HG02759 (cell line): ENCODE measurements around the gene CCDC148.
"Not testable (repeated sequence)": the region's sequence is repeated elsewhere in the genome, so short reads cannot be mapped to it uniquely, and the experiment has no call there.

Source experiments
- ATAC-seq: cut with Tn5 transposase; IDR thresholded peaks from one replicate; pipeline ENCODE4 v1.9.1; 2021; ENCODE audit warnings: mild to moderate bottlenecking, moderate library complexity; ENCODE audit not compliant: unreplicated experiment

Gene CCDC148

GRCh38 chr2:158443606-158444005 is 12.9 kb downstream of the CCDC148 start:
- no peak for ATAC-seq

DNA sequence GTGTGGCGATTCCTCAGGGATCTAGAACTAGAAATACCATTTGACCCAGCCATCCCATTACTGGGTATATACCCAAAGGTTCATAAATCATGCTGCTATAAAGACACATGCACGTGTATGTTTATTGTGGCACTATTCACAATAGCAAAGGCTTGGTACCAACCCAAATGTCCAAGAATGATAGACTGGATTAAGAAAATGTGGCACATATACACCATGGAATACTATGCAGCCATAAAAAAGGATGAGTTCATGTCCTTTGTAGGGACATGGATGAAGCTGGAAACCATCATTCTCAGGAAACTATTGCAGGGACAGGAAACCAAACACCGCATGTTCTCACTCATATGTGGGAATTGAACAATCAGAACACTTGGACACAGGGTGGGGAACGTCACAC is 17.5 kb downstream of the CCDC148 start:
- ATAC-seq: not testable (repeated sequence)

- not testable (repeated sequence) for ATAC-seq
These were observed 22.8 kb downstream of the CCDC148 start for GRCh38 chr2:158433716-158434115.

- no peak for ATAC-seq
These were observed 24.4 kb downstream of the CCDC148 start for GRCh38 chr2:158432117-158432516.

GRCh38 chr2:158414538-158414937 is 42.0 kb downstream of the CCDC148 start:
- ATAC-seq: no peak

DNA sequence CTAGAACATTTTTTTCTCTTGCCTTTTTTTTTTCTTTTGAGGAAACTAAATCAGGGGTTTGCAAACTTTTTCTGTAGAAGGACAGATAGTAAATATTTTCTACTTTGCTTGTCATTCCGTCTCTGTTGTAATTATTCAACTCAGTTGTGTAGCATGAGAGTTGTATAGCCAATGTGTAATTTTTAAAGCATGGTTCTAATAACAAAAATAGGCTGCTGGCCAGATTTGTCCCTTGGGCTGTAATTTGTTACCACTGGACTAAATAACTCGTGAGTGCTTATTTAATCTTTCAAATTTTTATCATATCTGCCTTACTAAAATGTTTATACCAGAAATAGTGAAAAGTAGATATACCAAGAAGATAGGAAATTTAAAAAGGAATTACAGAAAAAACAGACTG is 43.0 kb downstream of the CCDC148 start:
- ATAC-seq: no peak

GRCh38 chr2:158412206-158412605 is 44.3 kb downstream of the CCDC148 start:
- no peak for ATAC-seq

GRCh38 chr2:158411748-158412147 is 44.8 kb downstream of the CCDC148 start:
- ATAC-seq: no peak

DNA sequence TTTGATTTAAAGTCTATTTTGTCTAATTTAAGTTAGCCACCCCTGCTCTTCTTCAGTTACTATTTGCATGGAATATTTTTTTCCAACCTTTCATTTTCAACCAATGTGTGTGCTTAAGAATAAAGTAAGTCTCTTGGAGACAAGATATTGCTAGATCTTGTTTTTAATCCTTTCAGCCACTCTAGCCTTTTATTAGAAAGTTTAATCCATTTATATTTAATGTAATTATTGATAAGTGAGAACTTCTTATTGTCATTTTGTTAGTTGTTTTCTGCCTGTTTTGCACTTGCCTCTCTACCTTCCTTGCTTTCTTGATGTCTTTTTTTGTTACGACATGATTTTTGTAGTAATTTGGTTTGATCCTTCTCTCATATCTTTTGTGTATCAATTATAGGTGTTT is 46.4 kb downstream of the CCDC148 start:
- no peak for ATAC-seq

GRCh38 chr2:158407031-158407430 is 49.5 kb downstream of the CCDC148 start:
- no peak for ATAC-seq

GRCh38 chr2:158405341-158405740 is 51.2 kb downstream of the CCDC148 start:
- no peak for ATAC-seq

GRCh38 chr2:158403237-158403636 is 53.3 kb downstream of the CCDC148 start:
- no peak for ATAC-seq

- no peak for ATAC-seq
These were observed 53.9 kb downstream of the CCDC148 start for GRCh38 chr2:158402665-158403064.

- ATAC-seq: no peak
These were observed 61.4 kb downstream of the CCDC148 start for GRCh38 chr2:158395166-158395565.

GRCh38 chr2:158394453-158394852 is 62.1 kb downstream of the CCDC148 start:
- ATAC-seq: no peak

GRCh38 chr2:158393886-158394285 is 62.7 kb downstream of the CCDC148 start:
- ATAC-seq: no peak

- no peak for ATAC-seq
These were observed 63.9 kb downstream of the CCDC148 start for GRCh38 chr2:158392687-158393086.

GRCh38 chr2:158391876-158392275 is 64.7 kb downstream of the CCDC148 start:
- no peak for ATAC-seq

DNA sequence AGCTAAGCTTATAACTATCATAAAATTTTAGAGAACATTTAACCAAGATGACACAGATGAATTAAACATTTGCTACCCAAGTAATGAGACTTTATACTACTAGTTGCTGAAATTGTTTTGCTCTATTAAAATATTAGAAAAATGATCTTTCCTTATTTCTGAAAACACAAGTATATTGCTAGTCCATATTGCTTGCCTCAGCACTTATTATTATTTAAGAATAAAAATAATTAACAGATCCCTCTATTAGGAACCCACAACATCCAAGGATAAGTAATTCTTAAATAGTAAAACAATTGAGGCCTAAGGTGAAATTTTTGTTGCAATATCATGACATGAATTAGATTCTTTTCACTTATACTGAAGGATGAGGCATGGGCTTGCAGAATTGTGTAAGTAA is 65.2 kb downstream of the CCDC148 start:
- no peak for ATAC-seq

DNA sequence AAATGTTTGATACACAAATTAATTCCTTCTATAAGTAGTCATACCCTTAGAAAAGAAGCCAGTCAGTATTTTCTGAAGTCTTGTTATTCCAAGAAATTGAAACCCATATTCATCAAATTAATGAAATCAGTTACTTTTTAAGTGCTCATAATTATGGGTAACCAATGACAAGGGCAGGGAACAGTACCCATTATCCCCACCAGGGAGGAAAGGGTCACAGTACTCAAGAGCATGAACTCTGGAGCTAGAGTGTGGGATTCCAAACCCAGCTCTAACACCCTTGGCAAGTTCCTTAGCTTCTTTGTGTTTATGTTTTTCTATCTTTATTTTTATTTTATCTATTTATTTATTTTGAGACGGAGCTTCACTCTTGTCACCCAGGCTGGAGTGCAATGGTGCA is 68.4 kb downstream of the CCDC148 start:
- no peak for ATAC-seq

GRCh38 chr2:158385646-158386045 is 70.9 kb downstream of the CCDC148 start:
- no peak for ATAC-seq

DNA sequence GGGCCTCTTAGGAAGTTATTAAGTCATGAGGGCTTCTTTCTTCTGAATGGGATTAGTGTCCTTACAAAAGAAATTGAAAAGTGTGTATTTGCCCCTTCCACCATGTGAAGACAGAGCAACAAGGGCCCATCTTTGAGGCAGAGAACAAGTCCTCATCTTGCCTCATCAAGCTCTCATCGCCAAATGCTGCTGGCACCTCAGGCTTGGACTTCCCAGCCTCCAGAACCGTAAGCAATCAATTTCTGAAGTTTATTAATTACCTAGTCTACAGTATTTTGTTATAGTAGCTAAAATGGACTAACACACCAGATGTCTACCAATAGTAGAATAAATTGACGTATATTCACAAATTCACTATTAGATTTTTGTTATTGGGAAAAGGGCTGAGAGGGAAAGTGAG is 74.6 kb downstream of the CCDC148 start:
- no peak for ATAC-seq

- ATAC-seq: no peak
These were observed 75.3 kb downstream of the CCDC148 start for GRCh38 chr2:158381205-158381604.

DNA sequence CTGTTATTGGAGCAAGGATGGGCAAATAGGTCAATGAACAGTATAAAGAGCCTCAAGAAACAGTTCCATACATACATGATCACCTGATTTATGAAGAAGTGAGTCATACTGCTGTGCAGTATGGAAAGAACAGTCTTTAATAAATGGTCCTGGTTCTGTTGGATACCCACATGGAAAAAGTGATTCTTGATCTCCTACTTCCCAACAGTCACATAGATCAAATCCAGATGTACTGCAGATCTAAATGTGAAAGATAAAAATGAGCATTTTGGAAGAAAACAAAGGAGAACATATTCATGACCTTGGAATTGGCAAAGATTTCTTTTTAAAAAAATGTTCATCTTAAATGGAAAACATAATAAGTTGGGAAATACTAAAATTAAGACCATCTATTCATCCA is 75.8 kb downstream of the CCDC148 start:
- no peak for ATAC-seq
